Measurements from ENCODE around the gene FAR2.

DNA sequence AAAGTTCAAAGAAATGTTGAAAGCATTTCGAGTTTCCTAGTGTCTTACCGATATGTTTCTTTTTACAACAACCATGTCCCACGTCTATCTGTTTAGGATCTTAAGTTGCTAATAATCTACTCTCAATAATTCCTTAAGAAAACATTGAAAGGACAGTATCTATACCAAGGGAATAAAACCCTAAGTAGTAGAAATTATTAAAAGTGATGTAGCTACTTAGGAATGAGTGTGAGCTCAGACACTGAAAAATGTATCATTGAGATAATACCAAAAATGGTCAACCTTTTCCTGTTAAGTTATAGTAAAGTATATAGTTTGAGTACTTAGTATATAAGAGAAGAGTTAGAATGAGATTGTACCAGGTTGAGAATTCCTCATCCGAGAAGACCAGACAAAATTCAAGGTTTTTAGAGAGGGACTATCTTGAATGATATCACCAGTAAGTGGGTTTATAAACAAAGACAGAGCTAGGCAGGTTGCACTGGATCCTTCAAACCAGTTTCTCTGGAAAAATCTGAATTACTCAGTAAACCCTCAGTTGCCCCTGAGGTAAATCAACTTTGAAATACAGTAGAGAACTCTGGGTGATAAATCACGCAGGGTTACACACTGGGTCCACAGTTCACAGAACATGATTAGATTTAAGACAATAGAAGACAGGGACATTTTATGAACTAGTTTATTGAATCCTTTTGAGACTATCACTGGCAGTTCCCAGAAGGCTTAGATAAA lies 135.1 kb downstream of the FAR2 start:
- TF ChIP-seq, protein P1, sequence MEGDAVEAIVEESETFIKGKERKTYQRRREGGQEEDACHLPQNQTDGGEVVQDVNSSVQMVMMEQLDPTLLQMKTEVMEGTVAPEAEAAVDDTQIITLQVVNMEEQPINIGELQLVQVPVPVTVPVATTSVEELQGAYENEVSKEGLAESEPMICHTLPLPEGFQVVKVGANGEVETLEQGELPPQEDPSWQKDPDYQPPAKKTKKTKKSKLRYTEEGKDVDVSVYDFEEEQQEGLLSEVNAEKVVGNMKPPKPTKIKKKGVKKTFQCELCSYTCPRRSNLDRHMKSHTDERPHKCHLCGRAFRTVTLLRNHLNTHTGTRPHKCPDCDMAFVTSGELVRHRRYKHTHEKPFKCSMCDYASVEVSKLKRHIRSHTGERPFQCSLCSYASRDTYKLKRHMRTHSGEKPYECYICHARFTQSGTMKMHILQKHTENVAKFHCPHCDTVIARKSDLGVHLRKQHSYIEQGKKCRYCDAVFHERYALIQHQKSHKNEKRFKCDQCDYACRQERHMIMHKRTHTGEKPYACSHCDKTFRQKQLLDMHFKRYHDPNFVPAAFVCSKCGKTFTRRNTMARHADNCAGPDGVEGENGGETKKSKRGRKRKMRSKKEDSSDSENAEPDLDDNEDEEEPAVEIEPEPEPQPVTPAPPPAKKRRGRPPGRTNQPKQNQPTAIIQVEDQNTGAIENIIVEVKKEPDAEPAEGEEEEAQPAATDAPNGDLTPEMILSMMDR (IDR thresholded peaks at IDR 0.05; ENCODE audit: low read depth, low read length, missing input control): no peak
- no peak for TF ChIP-seq YY1 (IDR thresholded peaks at IDR 0.05)
- no peak for TF ChIP-seq GABPA (IDR thresholded peaks at IDR 0.05 in 1 of 2, conservative IDR thresholded peaks at IDR 0.05 in 1 of 2)
